Measurements from ENCODE around the gene TCTN3. TPM values are rescaled to one million over a fixed set of nuclear protein-coding genes. Genes with fewer than 3 reads are reported as not detected.
A peak's percentile ranks its signal among the peaks of the same experiment; 100 is the strongest.
"Not testable (repeated sequence)": the region's sequence is repeated elsewhere in the genome, so short reads cannot be mapped to it uniquely, and the experiment has no call there.

Gene TCTN3, protein sequence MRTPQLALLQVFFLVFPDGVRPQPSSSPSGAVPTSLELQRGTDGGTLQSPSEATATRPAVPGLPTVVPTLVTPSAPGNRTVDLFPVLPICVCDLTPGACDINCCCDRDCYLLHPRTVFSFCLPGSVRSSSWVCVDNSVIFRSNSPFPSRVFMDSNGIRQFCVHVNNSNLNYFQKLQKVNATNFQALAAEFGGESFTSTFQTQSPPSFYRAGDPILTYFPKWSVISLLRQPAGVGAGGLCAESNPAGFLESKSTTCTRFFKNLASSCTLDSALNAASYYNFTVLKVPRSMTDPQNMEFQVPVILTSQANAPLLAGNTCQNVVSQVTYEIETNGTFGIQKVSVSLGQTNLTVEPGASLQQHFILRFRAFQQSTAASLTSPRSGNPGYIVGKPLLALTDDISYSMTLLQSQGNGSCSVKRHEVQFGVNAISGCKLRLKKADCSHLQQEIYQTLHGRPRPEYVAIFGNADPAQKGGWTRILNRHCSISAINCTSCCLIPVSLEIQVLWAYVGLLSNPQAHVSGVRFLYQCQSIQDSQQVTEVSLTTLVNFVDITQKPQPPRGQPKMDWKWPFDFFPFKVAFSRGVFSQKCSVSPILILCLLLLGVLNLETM
- total RNA-seq (10 to 100 TPM; 18.1 to 24.7 TPM), total RNA-seq (20.9 to 33.1 reads per million in 2 donors)

DNA sequence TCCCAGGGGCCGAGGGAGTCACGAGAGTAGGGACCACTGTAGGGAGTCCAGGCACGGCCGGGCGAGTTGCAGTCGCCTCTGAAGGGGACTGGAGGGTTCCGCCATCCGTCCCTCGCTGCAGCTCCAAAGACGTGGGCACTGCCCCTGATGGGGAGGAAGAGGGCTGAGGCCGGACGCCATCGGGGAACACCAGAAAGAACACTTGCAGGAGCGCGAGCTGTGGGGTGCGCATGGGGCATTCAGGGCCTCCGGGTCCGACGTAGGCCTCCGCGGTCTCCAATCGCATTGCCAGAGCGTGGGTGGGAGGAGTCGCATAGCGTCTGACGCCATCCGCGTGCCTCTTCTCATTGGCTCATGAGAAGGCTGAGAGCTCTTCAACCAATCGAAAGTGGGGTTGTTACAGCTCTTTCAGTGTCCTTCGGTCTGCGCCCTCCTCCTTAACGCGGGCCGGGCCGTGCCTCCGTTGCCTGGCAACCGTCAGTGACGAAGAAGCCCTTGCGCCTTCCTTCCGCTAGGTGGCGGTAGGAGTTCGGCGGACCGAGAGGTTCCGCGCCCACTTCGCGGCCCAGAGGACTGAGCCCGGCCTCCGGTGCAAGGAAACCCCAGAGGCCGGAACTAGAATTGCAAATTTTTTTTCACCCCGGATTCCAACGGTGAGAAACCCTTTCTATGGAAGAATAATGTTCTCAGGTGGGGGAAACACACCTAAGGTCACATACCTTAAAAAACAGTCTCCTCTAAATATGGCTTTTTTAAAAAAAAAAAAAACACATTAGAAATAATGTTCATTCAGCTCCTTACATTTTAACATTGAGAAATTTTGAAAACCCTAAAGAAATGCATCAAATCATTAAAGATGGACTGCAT, at the start of gene TCTN3:
TSS of gene TCTN3 (minus strand) at position 260 of the 867 bp plus-strand sequence. CDS start at position 232, 28 bp downstream.
- Mint-ChIP-seq H3K4me3 (peak within 1 kb of the TSS; percentile 95), H3K27ac (peak within 1 kb of the TSS; percentile 98), H3K36me3 (ENCODE audit: low read depth) (peaks cover 6% of the 10 kb centered on the region), H3K27me3 (peaks cover 13% of the 10 kb centered on the region), H3K4me1 (peaks cover 26% of the 10 kb centered on the region)
- no peaks in the 10 kb centered on the region for H3K9me3 ChIP-seq (ENCODE audit: control insufficient read depth, low read length, poor library complexity, severe bottlenecking)
- ATAC-seq: peak; percentile 97
- peak; percentile 83 to 97 (median 92) for DNase-seq

DNA sequence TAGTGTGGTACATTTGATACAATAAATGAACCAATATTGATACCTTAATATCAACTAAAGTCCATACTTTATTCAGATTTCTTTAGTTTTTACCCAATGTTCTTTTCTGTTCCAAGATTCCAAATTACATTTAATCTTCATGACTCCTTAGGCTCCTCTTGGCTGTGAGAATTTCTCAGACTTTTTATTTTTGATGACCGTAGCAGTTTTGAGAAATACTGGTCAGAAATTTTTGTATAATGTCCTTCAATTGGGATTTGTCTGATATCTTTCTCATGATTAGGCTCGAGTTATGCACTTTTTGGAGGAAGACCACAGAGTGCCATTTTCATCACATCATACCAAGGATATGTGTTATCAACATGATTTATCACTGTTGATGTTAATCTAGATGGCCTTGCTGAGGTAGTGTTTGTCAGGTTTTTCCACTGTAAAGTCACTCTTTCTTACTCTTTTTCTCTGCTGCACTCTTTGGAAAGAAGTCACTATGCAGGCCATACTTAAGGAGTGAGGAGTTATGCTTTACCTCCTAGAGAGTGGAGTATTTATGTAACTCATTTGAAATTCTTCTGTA, 49.3 kb upstream of the TCTN3 start:
- no peak for ATAC-seq
- Mint-ChIP-seq H3K4me3 (no peak overlapping the region), H3K27ac (no peak overlapping the region), H3K27me3 (peaks cover 19% of the 10 kb centered on the region), H3K36me3 (ENCODE audit: low read depth) (no peaks in the 10 kb centered on the region), H3K4me1 (no peaks in the 10 kb centered on the region)
- H3K9me3 ChIP-seq (ENCODE audit: control insufficient read depth, low read length, poor library complexity, severe bottlenecking): no peaks in the 10 kb centered on the region
- no peak for DNase-seq

DNA sequence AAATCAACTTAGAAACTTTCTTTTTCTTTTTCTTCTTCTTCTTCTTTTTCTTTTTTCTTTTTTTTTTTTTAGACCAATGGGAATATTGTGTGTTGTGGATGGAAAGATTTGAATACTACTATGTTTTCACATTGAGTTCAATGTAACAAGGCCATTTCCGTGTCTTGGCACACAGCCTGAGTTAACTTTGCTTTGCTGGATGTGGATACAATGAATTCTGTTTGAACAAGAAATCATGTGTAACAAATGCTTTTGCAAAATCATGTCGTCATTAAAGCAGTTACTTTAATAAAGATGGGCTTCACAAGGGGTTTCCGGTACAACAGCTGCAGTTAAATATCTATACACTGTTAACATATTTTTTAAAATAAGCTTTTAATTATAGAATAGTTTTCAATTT, 48.8 kb upstream of the TCTN3 start:
- no peaks in the 10 kb centered on the region for H3K4me1 Mint-ChIP-seq
- no peaks in the 10 kb centered on the region for H3K36me3 Mint-ChIP-seq (ENCODE audit: low read depth)
- peaks cover 24% of the 10 kb centered on the region for H3K27me3 Mint-ChIP-seq
- DNase-seq (no peak), ATAC-seq (no peak)
- no peaks in the 10 kb centered on the region for H3K9me3 ChIP-seq (ENCODE audit: control insufficient read depth, low read length, poor library complexity, severe bottlenecking)
- H3K27ac Mint-ChIP-seq: no peak overlapping the region
- H3K4me3 Mint-ChIP-seq: no peak overlapping the region

DNA sequence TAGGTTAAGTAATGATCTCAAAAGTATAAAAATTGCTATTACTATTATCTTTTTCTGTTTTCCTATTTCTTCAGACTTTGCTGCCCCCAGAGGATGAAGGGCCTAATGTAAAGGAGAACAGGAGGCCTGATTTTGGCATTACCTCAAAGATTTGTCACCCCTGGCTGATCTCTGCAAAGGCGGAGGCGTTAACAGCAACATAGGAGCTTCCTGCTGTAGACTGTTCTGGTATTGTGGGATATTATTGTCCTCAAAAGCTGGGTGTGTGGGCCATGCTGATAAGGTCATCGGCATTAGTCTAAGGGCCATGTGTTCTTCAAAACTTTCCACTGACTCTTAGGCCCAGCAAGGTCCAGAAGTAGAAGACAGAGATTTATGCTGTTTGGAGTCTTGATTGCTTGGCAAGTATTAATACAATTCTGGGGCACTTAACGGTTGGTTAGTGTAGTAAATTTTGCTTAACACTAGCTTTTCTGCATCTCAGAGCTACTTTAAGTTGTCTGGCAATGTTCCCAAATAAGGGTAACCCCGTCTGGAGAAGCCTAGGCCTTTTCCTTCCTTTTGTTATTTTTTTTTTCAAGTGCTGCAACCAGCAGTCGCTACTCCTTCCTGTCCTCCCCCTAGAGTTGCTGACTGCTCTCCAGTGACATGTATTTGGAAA, 48.2 kb upstream of the TCTN3 start:
- no peaks in the 10 kb centered on the region for H3K9me3 ChIP-seq (ENCODE audit: control insufficient read depth, low read length, poor library complexity, severe bottlenecking)
- no peaks in the 10 kb centered on the region for H3K4me1 Mint-ChIP-seq
- no peak overlapping the region for H3K4me3 Mint-ChIP-seq
- H3K27me3 Mint-ChIP-seq: peaks cover 26% of the 10 kb centered on the region
- H3K36me3 Mint-ChIP-seq (ENCODE audit: low read depth): no peaks in the 10 kb centered on the region
- ATAC-seq (peak; percentile 48), DNase-seq (no peak)
- no peak overlapping the region for H3K27ac Mint-ChIP-seq

DNA sequence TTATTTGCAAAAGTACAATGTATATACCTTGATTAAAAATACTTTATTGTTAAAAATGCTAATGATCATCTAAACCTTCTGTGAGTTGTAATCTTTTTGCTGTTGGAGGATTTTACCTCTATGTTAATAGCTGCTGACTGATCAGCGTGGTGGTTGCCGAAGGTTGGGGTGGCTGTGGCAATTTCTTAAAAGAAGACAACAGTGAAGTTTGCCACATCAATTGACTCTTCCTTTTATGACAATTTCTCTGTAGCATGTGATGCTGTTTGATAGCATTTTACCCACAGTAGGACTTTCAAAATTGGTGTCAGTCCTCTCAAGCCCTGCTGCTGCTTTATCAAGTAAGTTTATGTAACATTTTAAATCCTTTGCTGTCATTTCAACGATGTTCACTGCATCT, 45.3 kb upstream of the TCTN3 start:
- H3K9me3 ChIP-seq (ENCODE audit: control insufficient read depth, low read length, poor library complexity, severe bottlenecking): no peaks in the 10 kb centered on the region
- peaks cover 32% of the 10 kb centered on the region for H3K27me3 Mint-ChIP-seq
- DNase-seq (no peak), ATAC-seq (no peak)
- no peaks in the 10 kb centered on the region for H3K4me1 Mint-ChIP-seq
- no peak overlapping the region for H3K4me3 Mint-ChIP-seq
- no peaks in the 10 kb centered on the region for H3K36me3 Mint-ChIP-seq (ENCODE audit: low read depth)
- H3K27ac Mint-ChIP-seq: no peak overlapping the region

DNA sequence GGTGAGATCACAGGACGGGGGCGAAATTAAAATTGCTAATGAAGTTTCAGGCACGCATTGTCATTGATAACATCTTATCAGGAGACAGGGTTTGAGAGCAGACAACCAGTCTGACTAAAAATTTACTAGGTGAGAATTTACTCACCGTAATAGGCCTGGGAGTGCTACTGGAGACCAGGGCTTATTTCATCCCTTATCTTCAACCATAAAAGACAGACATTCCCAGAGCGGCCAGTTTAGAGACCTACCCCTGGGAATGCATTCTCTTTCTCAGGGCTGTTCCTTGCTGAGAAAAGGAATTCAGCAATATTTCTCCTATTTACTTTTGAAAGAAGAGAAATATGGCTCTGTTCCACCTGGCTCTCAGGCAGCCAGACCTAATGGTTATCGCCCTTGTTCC, 39.2 kb upstream of the TCTN3 start:
- H3K9me3 ChIP-seq (ENCODE audit: control insufficient read depth, low read length, poor library complexity, severe bottlenecking); H3K27ac Mint-ChIP-seq; H3K4me1 Mint-ChIP-seq; H3K36me3 Mint-ChIP-seq (ENCODE audit: low read depth); ATAC-seq; DNase-seq; H3K4me3 Mint-ChIP-seq: not testable (repeated sequence)
- peaks cover 16% of the 10 kb centered on the region for H3K27me3 Mint-ChIP-seq

DNA sequence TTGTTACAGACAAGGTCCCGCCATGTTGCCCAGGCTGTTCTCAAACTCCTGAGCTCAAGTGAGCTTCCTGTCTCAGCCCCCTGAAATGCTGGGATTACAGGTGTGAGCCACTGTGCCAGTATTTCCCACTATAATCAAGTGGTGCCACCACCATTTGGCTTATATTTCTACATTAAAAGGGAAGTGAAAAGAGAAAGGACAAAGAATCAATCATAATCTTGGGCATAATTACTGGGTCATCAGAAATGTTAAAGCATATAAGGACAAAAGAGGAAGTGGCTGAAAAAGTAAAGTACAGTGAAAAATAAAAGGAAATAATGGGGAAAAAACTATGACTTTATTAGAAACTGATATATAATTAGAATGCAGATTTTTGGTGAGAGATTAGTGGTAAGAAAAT, 36.5 kb upstream of the TCTN3 start:
- Mint-ChIP-seq H3K36me3 (ENCODE audit: low read depth) (no peaks in the 10 kb centered on the region), H3K4me1 (peaks cover 2% of the 10 kb centered on the region), H3K4me3 (no peak overlapping the region), H3K27ac (no peak overlapping the region), H3K27me3 (peaks cover 5% of the 10 kb centered on the region)
- DNase-seq (no peak), ATAC-seq (no peak)
- no peaks in the 10 kb centered on the region for H3K9me3 ChIP-seq (ENCODE audit: control insufficient read depth, low read length, poor library complexity, severe bottlenecking)

DNA sequence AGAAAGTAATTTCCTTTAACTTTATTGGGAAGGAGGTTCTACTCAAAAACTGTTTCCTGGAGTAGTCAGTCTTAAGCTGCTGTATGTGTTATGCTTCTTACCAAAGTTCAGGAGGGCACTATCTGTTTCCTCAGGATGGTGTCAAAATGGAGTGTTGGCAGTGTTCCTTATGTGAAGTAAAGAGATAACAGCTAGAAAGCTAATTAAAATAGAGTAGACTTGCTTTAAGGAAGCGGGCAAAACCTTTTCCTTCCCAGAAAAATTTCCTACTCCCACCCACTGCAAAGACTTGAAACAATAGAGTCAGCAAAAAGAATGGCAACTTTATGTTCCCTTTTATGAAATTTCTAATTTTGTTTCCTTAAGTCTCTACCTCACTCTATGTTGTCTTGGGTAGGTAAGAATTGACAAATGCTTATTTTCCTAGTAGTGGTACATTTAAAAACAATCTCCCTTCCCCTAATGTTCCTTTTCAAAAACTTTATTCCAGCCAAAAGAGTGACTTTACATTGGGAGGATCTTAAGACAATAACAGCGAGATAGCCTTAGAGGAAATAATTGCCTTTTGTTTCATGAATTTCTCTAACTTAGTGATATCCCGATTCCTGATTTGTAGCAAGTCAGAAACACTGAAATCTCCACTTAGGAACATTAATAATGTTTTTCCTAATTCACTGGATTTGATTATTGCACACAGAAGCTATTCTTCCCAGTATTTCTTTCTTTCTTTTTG, 35.8 kb upstream of the TCTN3 start:
- H3K36me3 Mint-ChIP-seq (ENCODE audit: low read depth): no peaks in the 10 kb centered on the region
- no peak for DNase-seq

DNA sequence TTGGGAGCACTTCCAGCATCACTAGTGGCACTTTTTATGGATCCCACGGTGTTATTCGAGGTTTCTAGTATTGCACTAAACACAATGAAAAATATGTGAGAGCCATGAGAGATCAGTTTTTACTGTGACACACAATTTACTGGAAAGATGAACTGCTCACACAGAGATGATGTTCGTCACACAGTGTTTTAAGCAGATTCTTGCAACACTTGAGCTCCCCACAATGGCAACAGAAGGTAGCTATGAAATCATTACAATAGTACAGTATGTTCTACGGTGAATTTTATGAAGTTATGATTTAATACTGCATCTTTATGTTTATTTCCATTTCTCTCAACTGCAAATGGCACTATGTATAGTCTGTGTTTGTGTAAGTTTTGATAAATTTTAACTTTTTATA, 34.8 kb upstream of the TCTN3 start:
- peaks cover 5% of the 10 kb centered on the region for H3K27me3 Mint-ChIP-seq
- no peak for DNase-seq
- no peak overlapping the region for H3K4me3 Mint-ChIP-seq
- peaks cover 2% of the 10 kb centered on the region for H3K4me1 Mint-ChIP-seq
- H3K36me3 Mint-ChIP-seq (ENCODE audit: low read depth): no peaks in the 10 kb centered on the region
- no peak overlapping the region for H3K27ac Mint-ChIP-seq
- no peaks in the 10 kb centered on the region for H3K9me3 ChIP-seq (ENCODE audit: control insufficient read depth, low read length, poor library complexity, severe bottlenecking)
- no peak for ATAC-seq

More for the DNA sequence above, 35.8 kb upstream of the TCTN3 start:
- no peak for ATAC-seq
- Mint-ChIP-seq H3K27me3 (peaks cover 5% of the 10 kb centered on the region), H3K4me1 (peaks cover 2% of the 10 kb centered on the region), H3K27ac (no peak overlapping the region), H3K4me3 (no peak overlapping the region)
- no peaks in the 10 kb centered on the region for H3K9me3 ChIP-seq (ENCODE audit: control insufficient read depth, low read length, poor library complexity, severe bottlenecking)

DNA sequence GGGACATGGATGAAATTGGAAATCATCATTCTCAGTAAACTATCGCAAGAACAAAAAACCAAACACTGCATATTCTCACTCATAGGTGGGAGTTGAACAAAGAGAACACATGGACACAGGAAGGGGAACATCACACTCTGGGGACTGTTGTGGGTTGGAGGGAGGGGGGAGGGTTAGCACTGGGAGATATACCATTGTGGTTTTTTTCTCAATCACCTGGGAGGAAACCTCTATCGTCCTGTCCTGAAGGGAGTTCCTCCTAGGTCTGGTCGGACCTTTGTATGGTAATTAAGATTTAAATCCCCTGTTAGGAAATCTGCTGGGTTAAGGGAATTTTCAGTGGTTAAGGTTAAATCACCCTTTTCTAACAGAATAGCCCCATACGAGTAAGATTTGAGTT, 28.8 kb upstream of the TCTN3 start:
- H3K27ac Mint-ChIP-seq; ATAC-seq; H3K4me3 Mint-ChIP-seq; H3K9me3 ChIP-seq (ENCODE audit: control insufficient read depth, low read length, poor library complexity, severe bottlenecking); H3K4me1 Mint-ChIP-seq; H3K36me3 Mint-ChIP-seq (ENCODE audit: low read depth); DNase-seq: not testable (repeated sequence)
- peaks cover 19% of the 10 kb centered on the region for H3K27me3 Mint-ChIP-seq

DNA sequence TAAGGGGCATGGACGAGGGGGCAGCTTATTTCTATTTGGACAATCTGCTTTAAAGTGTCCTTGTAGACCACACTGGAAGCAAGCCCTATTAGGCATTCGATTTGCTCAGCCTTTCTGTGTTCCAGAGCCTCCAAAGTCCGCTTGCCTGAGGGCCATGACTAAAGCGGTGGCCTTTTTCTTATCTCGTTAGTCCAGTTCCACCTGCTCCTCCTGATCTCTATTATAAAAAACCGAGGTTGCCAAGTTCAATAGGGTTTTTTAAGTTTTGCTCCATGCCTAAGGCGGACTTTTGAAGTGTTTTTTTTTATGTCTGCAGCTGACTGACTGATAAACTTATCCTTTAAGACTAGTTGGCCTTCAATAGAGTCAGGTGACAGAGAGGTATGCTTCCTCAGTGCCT, 27.0 kb upstream of the TCTN3 start:
- H3K4me1 Mint-ChIP-seq; H3K9me3 ChIP-seq (ENCODE audit: control insufficient read depth, low read length, poor library complexity, severe bottlenecking); DNase-seq; ATAC-seq; H3K4me3 Mint-ChIP-seq; H3K27ac Mint-ChIP-seq; H3K36me3 Mint-ChIP-seq (ENCODE audit: low read depth): not testable (repeated sequence)
- H3K27me3 Mint-ChIP-seq: peaks cover 22% of the 10 kb centered on the region

DNA sequence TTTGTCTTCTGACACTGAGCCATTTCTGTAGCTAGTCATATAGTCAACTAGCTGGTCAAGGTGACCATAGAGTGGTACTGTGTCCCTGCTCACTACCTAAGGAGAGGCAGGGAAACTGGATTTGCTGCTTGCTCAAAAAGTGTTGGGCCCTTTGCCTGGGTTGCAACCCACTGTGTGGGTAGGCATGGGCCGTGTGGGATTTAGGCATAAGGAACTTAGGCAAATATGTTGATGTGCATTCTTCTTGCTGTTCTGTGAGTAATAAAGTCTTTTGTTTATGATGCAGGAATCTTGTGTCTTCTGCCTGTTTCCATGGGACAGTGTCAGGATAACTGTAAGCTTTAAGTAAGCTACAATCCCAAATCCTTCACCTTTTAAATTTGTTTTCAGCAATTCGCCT, 23.1 kb upstream of the TCTN3 start:
- ATAC-seq: no peak
- Mint-ChIP-seq H3K4me3 (no peak overlapping the region), H3K27me3 (peaks cover 22% of the 10 kb centered on the region), H3K4me1 (no peaks in the 10 kb centered on the region), H3K36me3 (ENCODE audit: low read depth) (no peaks in the 10 kb centered on the region), H3K27ac (no peak overlapping the region)
- no peaks in the 10 kb centered on the region for H3K9me3 ChIP-seq (ENCODE audit: control insufficient read depth, low read length, poor library complexity, severe bottlenecking)
- no peak for DNase-seq
